Spleen (tissue), 7 donors: ENCODE data around the gene ADGRV1.

Experiments used
- CTCF ChIP-seq, 11 experiments: fragments of 200-600 bp in 7 of 11; fragments of 450-650 bp in 4 of 11; sonication (generic) in 4 of 11; IDR thresholded peaks in 8 of 11; conservative IDR thresholded peaks in 3 of 11; 1 replicate in 7 of 11; 2 replicates in 4 of 11; pipeline versions ENCODE4 v1.4.0 to v1.8.0; 2016 to 2021; ENCODE audit warnings: antibody characterized with exemption in 11 of 11, inconsistent platforms in 4 of 11, mild to moderate bottlenecking in 1 of 11
- POLR2A ChIP-seq, 3 donors: fragments of 450-650 bp; IDR thresholded peaks; one replicate each; pipeline ENCODE4 v1.5.1; 2017; ENCODE audit warnings: antibody characterized with exemption in 3 of 3, mild to moderate bottlenecking in 1 of 3
- POLR2AphosphoS5 ChIP-seq, 3 donors: sonication (generic); formaldehyde crosslinking; IDR thresholded peaks; one replicate each; pipeline ENCODE4 v1.5.1; 2017; ENCODE audit warnings: antibody characterized with exemption in 3 of 3
- donor health status: DM: no; HTN: no; CAD: no; lungs with moderate emphysema.
- donor health status: DM: no; HTN: no; CAD: no.
- donor health status: DM: no; HTN: no; CAD: no.

DNA sequence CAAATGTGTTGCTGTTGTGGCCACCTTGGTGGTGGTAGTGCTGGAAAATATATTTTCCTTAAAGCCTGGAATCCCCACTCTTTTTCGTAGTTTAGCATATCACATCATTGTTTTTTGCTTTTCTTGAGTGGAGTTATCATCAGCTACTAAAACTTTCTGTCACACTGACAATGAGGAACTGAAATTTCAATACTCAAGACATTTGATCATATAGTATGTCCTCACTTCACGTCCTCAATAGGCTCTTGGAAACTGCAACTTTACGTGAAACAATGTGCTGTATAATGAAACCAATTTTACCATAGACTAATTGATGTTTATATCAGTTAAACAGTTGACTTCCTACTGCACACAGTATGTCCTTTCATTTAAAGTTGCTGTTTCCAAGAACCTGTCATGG, 265.8 kb downstream of the ADGRV1 start:
- no peak for TF ChIP-seq CTCF (IDR thresholded peaks at IDR 0.05 in 8 of 11, conservative IDR thresholded peaks at IDR 0.05 in 3 of 11)
- no peak for TF ChIP-seq POLR2A (IDR thresholded peaks at IDR 0.05)
- no peak for TF ChIP-seq POLR2AphosphoS5 (IDR thresholded peaks at IDR 0.05)
